ENCODE measurements around the gene JPH2. TPM values are rescaled to one million over a fixed set of nuclear protein-coding genes. Genes with fewer than 3 reads are reported as not detected.

JPH2 gene
- total RNA-seq, 1 experiment from 2014 or later: 0.17 TPM

- TF ChIP-seq ZFX (IDR thresholded peaks at IDR 0.05) (no peak), EGR1 (IDR thresholded peaks at IDR 0.05; ENCODE audit: low read depth) (no peak), TCF7L2 (IDR thresholded peaks at IDR 0.05; ENCODE audit: borderline replicate concordance, extremely low read depth, insufficient read depth, insufficient read length) (no peak), RAD21 (IDR thresholded peaks at IDR 0.05; ENCODE audit: low read depth) (no peak), CTCF (IDR thresholded peaks at IDR 0.05 in 2 of 3, conservative IDR thresholded peaks at IDR 0.05 in 1 of 3; ENCODE audit: borderline replicate concordance in 1 of 3, insufficient read depth in 1 of 3, low read depth in 2 of 3, low read length in 2 of 3) (no peak), REST (IDR thresholded peaks at IDR 0.05; ENCODE audit: low read depth) (no peak), FOSL1 (IDR thresholded peaks at IDR 0.05; ENCODE audit: low read depth) (no peak), CEBPB (IDR thresholded peaks at IDR 0.05; ENCODE audit: low read depth) (no peak), JUND (IDR thresholded peaks at IDR 0.05) (no peak), EZH2phosphoT487 (IDR thresholded peaks at IDR 0.05; ENCODE audit: borderline replicate concordance) (no peak)
- TF ChIP-seq, protein P1, sequence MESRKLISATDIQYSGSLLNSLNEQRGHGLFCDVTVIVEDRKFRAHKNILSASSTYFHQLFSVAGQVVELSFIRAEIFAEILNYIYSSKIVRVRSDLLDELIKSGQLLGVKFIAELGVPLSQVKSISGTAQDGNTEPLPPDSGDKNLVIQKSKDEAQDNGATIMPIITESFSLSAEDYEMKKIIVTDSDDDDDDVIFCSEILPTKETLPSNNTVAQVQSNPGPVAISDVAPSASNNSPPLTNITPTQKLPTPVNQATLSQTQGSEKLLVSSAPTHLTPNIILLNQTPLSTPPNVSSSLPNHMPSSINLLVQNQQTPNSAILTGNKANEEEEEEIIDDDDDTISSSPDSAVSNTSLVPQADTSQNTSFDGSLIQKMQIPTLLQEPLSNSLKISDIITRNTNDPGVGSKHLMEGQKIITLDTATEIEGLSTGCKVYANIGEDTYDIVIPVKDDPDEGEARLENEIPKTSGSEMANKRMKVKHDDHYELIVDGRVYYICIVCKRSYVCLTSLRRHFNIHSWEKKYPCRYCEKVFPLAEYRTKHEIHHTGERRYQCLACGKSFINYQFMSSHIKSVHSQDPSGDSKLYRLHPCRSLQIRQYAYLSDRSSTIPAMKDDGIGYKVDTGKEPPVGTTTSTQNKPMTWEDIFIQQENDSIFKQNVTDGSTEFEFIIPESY (IDR thresholded peaks at IDR 0.05; ENCODE audit: extremely low read depth, insufficient replicate concordance, low read length): no peak
- TF ChIP-seq, protein P2, sequence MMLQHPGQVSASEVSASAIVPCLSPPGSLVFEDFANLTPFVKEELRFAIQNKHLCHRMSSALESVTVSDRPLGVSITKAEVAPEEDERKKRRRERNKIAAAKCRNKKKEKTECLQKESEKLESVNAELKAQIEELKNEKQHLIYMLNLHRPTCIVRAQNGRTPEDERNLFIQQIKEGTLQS (IDR thresholded peaks at IDR 0.05): no peak
- no peak overlapping the region for H3K9ac ChIP-seq (ENCODE audit: low read length)
- H2AFZ ChIP-seq (ENCODE audit: low read depth, low read length, poor library complexity, severe bottlenecking): no peak overlapping the region
- ATAC-seq (no peak), DNase-seq (ENCODE audit: low read depth, low spot score) (no peak)
- no peaks in the 10 kb centered on the region for H3K36me3 ChIP-seq (ENCODE audit: control insufficient read depth in 1 of 2, insufficient read depth in 2 of 2, low read length in 2 of 2)
- intact Hi-C loops (cut with micrococcal nuclease): no loop called here
- no peak overlapping the region for H3K4me3 ChIP-seq (replicated peaks in 1 of 2; ENCODE audit: low read depth in 1 of 2, low read length in 2 of 2)
- H3K9me2 ChIP-seq (ENCODE audit: insufficient read depth): no peaks in the 10 kb centered on the region
- no peaks in the 10 kb centered on the region for H4K20me1 ChIP-seq (ENCODE audit: insufficient read depth)
- ChIA-PET POLR2A (no interaction called here), RAD21 (ENCODE audit: low non-redundant PET in 1 of 2, low total read pairs in 2 of 2, uncharacterized antibody in 2 of 2, unreplicated experiment in 2 of 2) (no interaction called here), CTCF (interaction anchor here (1.4 kb wide), 1 partner anchor 14 kb away, joined by 5 read pairs; no protein-coding TSS in a partner anchor)
- no peaks in the 10 kb centered on the region for H3K79me2 ChIP-seq (ENCODE audit: insufficient read depth, low read length)
- no peak overlapping the region for H3K4me2 ChIP-seq (ENCODE audit: low read length)
- H3K9me3 ChIP-seq (ENCODE audit: control insufficient read depth in 1 of 2, insufficient read depth in 1 of 2, low read depth in 1 of 2, low read length in 2 of 2): no peaks in the 10 kb centered on the region
- no peaks in the 10 kb centered on the region for H3K27me3 ChIP-seq (ENCODE audit: insufficient read depth, low read length)
- no TSS peak for BruUV-seq (replicated peaks)
- H3K27ac ChIP-seq (ENCODE audit: low read depth, low read length): no peak overlapping the region
- peaks cover 14 to 21% of the 10 kb centered on the region in 2 experiments for H3K4me1 ChIP-seq (ENCODE audit: control insufficient read depth in 1 of 2, insufficient read depth in 2 of 2, low read length in 2 of 2)
Measured at GRCh38 chr20:44231193-44231592, 44.2 kb upstream of the JPH2 start.
